ENCODE data around the gene LMO1. TPM values are rescaled to one million over a fixed set of nuclear protein-coding genes. Genes with fewer than 3 reads are reported as not detected.

LMO1 gene
- total RNA-seq, 1 donor: not detected

DNA sequence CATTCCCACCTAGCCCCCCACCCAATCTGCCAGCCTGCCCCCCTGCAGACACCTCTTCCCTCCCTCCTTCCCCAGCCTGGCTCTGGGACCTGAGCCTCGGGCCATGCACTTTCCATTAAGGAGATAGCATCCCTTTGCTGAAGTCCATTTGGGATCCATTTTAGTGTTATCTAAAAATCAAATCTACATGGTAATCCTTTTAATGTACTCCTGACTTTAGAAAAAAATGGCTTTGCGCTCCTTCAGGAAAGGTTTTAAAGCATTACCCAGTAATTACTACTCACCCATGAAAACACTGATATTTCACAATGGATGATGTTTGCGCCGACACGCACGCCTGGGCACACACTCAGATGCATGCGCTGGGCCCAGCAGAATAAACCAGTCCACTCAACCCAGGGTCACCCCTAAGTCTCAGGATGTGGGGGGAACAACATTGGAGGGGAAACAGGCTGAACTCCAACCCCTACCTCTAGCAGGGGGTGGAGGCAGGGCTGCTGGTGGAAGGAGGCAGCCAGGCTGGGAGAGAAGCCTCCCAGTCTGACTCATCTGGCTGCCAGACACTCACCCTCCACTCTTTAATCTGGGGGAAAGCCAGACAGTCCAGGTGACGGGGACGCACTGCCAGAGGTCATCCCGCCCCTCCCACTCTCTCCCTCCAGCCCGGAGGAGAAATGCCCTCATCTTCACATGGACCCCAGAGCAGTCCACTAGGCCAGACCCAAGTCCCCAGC, 29.8 kb downstream of the LMO1 start:
- H3K4me1 ChIP-seq (ENCODE audit: insufficient read depth, low read length): no peaks in the 10 kb centered on the region
- TF ChIP-seq, protein P1, sequence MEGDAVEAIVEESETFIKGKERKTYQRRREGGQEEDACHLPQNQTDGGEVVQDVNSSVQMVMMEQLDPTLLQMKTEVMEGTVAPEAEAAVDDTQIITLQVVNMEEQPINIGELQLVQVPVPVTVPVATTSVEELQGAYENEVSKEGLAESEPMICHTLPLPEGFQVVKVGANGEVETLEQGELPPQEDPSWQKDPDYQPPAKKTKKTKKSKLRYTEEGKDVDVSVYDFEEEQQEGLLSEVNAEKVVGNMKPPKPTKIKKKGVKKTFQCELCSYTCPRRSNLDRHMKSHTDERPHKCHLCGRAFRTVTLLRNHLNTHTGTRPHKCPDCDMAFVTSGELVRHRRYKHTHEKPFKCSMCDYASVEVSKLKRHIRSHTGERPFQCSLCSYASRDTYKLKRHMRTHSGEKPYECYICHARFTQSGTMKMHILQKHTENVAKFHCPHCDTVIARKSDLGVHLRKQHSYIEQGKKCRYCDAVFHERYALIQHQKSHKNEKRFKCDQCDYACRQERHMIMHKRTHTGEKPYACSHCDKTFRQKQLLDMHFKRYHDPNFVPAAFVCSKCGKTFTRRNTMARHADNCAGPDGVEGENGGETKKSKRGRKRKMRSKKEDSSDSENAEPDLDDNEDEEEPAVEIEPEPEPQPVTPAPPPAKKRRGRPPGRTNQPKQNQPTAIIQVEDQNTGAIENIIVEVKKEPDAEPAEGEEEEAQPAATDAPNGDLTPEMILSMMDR (IDR thresholded peaks at IDR 0.05; ENCODE audit: extremely low read depth, low read depth, low read length): no peak
- peak; percentile 92 for DNase-seq (ENCODE audit: insufficient read length, low spot score, missing footprints)
- H4K20me1 ChIP-seq (ENCODE audit: insufficient read depth, low read length): no peaks in the 10 kb centered on the region
- H3K27me3 ChIP-seq (ENCODE audit: insufficient read depth, low read length): no peaks in the 10 kb centered on the region
- H2AFZ ChIP-seq (ENCODE audit: low read length): no peak overlapping the region
- H3K79me2 ChIP-seq (ENCODE audit: insufficient read depth, low read length): no peaks in the 10 kb centered on the region
- H3K4me2 ChIP-seq (ENCODE audit: insufficient read depth, low read length): no peak overlapping the region
- no peaks in the 10 kb centered on the region for H3K9me3 ChIP-seq (ENCODE audit: low read depth, low read length)
- no peak overlapping the region for H3K27ac ChIP-seq (ENCODE audit: low read depth, low read length)
- no peaks in the 10 kb centered on the region for H3K36me3 ChIP-seq (ENCODE audit: insufficient read depth, low read length)
- H3K4me3 ChIP-seq (ENCODE audit: insufficient read depth, low read length): no peak overlapping the region

DNA sequence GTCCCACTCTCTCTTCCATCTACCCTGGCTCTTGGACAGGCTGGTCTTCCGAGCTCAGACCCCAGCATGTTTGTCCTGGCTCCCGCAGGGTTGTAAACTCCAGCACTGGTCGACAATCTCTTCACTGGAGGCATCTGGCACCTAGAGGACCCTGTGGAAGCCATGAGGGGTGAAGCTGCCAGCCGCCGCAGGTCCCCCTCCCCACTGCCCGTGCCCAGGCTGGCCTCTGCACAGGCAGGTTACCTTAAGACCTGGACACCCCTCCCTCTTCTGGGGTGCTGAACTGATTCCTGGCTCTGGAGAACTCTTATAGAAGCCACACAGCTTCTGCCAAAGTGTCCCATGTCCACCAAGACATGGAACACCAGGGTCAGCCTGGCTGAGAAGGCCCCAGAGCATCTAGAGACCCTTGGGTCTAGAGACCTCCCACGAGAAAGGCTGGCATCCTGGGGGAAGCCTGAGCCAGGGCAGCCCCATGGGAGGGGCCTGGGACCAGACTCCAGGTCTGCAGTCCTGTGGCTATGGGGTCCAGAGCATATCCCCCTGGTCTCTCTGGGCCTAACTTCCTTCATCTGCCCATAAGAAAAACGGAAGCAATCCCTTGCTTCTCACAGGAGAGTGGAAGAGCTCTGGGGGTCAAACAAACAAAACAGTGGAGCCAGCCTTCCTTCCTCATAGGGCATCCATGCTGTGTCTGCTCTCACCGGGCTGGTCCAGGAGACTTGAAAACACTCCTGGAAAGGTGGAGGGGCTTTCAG, 30.6 kb downstream of the LMO1 start:
- peak; percentile 56 for DNase-seq (ENCODE audit: insufficient read length, low spot score, missing footprints)
- Histone ChIP-seq H3K9me3 (ENCODE audit: low read depth, low read length) (no peaks in the 10 kb centered on the region), H3K4me2 (ENCODE audit: insufficient read depth, low read length) (no peak overlapping the region), H3K4me3 (ENCODE audit: insufficient read depth, low read length) (no peak overlapping the region), H3K79me2 (ENCODE audit: insufficient read depth, low read length) (no peaks in the 10 kb centered on the region), H3K27ac (ENCODE audit: low read depth, low read length) (no peak overlapping the region), H3K36me3 (ENCODE audit: insufficient read depth, low read length) (no peaks in the 10 kb centered on the region), H2AFZ (ENCODE audit: low read length) (no peak overlapping the region), H4K20me1 (ENCODE audit: insufficient read depth, low read length) (no peaks in the 10 kb centered on the region), H3K4me1 (ENCODE audit: insufficient read depth, low read length) (no peaks in the 10 kb centered on the region), H3K27me3 (ENCODE audit: insufficient read depth, low read length) (no peaks in the 10 kb centered on the region)
- TF ChIP-seq, protein P1 (IDR thresholded peaks at IDR 0.05; ENCODE audit: extremely low read depth, low read depth, low read length): no peak

DNA sequence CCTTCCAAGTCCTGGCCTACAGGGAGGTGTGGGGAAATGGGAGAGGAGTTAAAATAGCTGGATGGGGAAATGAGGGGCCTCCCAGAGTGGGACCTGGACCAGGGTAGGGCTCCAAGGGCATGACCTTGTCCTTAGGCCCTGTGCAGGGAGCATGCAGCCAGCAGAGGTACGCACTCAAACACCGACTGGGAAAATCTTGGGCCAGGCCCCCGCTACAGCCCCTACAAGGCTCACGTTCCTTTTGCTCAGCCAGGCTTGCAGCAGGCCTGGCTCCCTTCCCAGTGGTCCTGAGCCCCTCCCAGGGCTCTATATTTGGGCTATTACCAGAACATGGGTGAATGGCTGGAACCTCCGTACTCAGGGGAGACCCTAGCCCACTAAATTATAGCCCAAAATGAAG, 31.3 kb downstream of the LMO1 start:
- no peaks in the 10 kb centered on the region for H3K9me3 ChIP-seq (ENCODE audit: low read depth, low read length)
- no peaks in the 10 kb centered on the region for H3K36me3 ChIP-seq (ENCODE audit: insufficient read depth, low read length)
- H3K4me2 ChIP-seq (ENCODE audit: insufficient read depth, low read length): no peak overlapping the region
- H3K4me3 ChIP-seq (ENCODE audit: insufficient read depth, low read length): no peak overlapping the region
- H3K79me2 ChIP-seq (ENCODE audit: insufficient read depth, low read length): no peaks in the 10 kb centered on the region
- no peak overlapping the region for H3K27ac ChIP-seq (ENCODE audit: low read depth, low read length)
- H4K20me1 ChIP-seq (ENCODE audit: insufficient read depth, low read length): no peaks in the 10 kb centered on the region
- no peaks in the 10 kb centered on the region for H3K4me1 ChIP-seq (ENCODE audit: insufficient read depth, low read length)
- no peak overlapping the region for H2AFZ ChIP-seq (ENCODE audit: low read length)
- TF ChIP-seq, protein P1 (IDR thresholded peaks at IDR 0.05; ENCODE audit: extremely low read depth, low read depth, low read length): no peak
- DNase-seq (ENCODE audit: insufficient read length, low spot score, missing footprints): peak; percentile 61
- H3K27me3 ChIP-seq (ENCODE audit: insufficient read depth, low read length): no peaks in the 10 kb centered on the region

DNA sequence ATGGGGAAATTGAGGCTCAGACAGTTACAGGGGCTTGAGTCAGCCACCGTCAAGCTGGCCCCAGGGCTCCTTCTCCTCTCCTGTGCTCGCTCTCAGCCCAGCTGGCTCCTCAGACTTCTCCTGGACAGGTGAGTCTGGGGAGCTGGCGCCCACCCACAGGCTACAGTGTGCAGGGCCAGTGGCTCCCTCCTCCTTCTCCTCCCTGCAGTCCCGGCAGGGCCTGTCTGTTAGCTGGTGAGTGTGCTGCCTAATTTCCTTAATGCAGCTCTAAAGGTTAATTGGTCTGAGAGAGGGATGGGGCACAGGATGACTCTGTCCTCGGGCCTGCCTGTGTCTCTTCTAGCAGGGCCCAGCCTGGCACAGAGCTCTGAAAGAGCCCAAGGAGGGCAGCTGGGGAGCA, 31.7 kb downstream of the LMO1 start:
- Histone ChIP-seq H2AFZ (ENCODE audit: low read length) (no peak overlapping the region), H3K4me3 (ENCODE audit: insufficient read depth, low read length) (no peak overlapping the region), H3K4me1 (ENCODE audit: insufficient read depth, low read length) (no peaks in the 10 kb centered on the region), H4K20me1 (ENCODE audit: insufficient read depth, low read length) (no peaks in the 10 kb centered on the region), H3K27ac (ENCODE audit: low read depth, low read length) (no peak overlapping the region), H3K9me3 (ENCODE audit: low read depth, low read length) (no peaks in the 10 kb centered on the region), H3K27me3 (ENCODE audit: insufficient read depth, low read length) (no peaks in the 10 kb centered on the region), H3K36me3 (ENCODE audit: insufficient read depth, low read length) (no peaks in the 10 kb centered on the region), H3K4me2 (ENCODE audit: insufficient read depth, low read length) (no peak overlapping the region), H3K79me2 (ENCODE audit: insufficient read depth, low read length) (no peaks in the 10 kb centered on the region)
- TF ChIP-seq, protein P1 (IDR thresholded peaks at IDR 0.05; ENCODE audit: extremely low read depth, low read depth, low read length): no peak
- peak; percentile 65 for DNase-seq (ENCODE audit: insufficient read length, low spot score, missing footprints)

All from osteoblast (primary cell).